ENCODE measurements around the gene SMU1. TPM values are rescaled to one million over a fixed set of nuclear protein-coding genes. Genes with fewer than 3 reads are reported as not detected.
A peak's percentile ranks its signal among the peaks of the same experiment; 100 is the strongest.

Gene SMU1
- total RNA-seq, 1 experiment from 2014 or later: 26.6 TPM

DNA sequence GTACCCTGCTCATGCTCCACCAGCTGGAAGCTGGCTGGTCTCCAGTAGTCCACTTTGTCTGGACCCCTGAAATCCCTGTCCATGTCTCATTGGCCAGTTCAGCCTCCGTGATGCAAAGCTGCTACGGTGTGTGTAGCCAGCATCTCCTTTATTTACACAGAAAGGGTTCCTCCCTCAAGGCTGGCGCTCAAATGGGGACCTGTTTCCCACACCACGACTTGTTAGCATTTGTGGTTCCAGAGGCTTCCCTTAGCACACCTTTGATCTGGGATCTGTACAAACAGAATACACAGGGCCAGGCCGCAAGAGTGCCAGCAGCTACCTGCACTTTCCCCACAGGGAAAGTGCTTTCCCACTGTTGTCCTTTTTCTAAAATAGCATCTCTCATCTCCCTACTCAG lies 5.7 kb upstream of the SMU1 start:
- H3K27me3 ChIP-seq: no peaks in the 10 kb centered on the region
- H3K9me3 ChIP-seq: no peaks in the 10 kb centered on the region
- H3K36me3 ChIP-seq: no peaks in the 10 kb centered on the region
- no peak overlapping the region for H3K4me3 ChIP-seq
- DNase-seq: no peak

DNA sequence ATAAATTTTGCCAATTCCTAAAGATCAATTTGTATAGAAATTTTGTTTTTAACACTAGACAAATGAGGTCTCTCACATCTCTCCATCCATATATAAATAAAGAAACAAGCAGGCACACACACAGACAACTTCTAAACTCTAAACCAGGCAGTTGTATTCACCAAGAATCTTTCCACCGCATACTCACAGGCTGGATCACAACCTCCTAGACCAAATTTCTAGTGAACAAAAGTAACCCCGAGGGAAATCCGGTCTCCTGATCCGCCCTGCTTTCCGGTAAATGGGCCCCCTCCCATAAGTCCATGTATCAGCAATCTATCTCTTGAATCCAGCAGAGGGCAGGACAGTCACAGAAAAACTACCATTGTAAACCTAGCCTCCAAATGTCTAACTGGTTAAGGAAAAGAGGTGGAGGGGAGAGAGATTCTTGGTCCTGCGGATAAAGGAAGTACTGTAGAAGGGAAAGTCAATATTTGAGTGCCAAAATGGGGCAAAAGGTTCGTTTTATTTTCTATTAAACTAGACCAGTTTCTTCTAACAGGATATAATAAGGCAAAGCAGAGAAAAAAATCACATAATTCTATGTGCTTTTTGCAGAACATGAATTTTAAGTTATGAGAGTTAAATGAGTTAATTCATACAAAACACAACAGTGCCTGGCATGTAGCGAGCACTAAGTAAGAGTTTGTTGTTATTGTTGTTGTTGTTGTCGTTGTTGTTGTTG lies 4.8 kb upstream of the SMU1 start:
- H3K9me3 ChIP-seq: no peaks in the 10 kb centered on the region
- H3K36me3 ChIP-seq: no peaks in the 10 kb centered on the region; the same call in 1 of the 2 replicates
- peak; percentile 52 for DNase-seq
- no peak overlapping the region for H3K4me3 ChIP-seq
- no peaks in the 10 kb centered on the region for H3K27me3 ChIP-seq

DNA sequence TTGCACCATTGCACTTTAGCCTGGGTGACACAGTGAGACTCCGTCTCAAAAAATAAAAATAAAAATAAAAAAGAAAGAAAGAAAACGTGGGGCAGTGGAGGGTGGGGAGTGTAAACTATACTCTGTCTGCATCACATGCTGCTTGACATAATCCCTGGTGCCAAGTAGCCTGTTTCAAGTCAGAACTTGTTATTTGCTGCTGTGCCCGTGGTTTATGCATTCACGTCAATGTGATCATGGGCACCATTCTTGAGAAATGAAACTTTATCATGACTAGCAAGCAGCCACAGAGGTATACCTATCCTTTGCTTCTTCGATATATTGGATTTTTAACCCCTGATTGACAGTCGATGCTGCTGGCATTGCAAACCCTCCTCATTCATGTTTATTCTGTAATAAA lies 4.1 kb upstream of the SMU1 start:
- no peak overlapping the region for H3K4me3 ChIP-seq
- no peaks in the 10 kb centered on the region for H3K9me3 ChIP-seq
- no peaks in the 10 kb centered on the region for H3K27me3 ChIP-seq
- no peaks in the 10 kb centered on the region; the same call in 1 of the 2 replicates for H3K36me3 ChIP-seq
- DNase-seq: no peak

DNA sequence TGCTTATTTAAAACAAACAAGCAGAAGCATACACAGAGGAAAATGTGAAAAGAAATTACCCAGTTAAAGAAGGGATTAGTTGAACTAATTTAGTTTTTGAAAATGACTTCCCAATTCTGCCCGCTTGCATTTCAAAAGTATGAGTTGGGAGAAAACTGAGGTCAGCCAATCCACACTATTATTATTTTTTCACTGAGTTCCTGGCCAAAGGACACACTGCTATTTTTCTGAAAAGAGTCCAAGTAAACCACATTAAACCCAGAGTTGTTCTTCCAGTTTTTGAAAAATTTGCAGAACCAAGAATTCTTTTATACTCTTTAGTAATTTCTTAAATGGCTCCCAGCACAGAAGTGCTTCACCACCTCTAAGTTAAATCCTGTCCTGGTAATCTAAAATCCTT lies 7.5 kb downstream of the SMU1 start:
- no peak overlapping the region for H3K4me3 ChIP-seq
- H3K9me3 ChIP-seq: no peaks in the 10 kb centered on the region
- H3K27me3 ChIP-seq: no peaks in the 10 kb centered on the region
- DNase-seq: no peak
- peaks cover 45% of the 10 kb centered on the region for H3K36me3 ChIP-seq

DNA sequence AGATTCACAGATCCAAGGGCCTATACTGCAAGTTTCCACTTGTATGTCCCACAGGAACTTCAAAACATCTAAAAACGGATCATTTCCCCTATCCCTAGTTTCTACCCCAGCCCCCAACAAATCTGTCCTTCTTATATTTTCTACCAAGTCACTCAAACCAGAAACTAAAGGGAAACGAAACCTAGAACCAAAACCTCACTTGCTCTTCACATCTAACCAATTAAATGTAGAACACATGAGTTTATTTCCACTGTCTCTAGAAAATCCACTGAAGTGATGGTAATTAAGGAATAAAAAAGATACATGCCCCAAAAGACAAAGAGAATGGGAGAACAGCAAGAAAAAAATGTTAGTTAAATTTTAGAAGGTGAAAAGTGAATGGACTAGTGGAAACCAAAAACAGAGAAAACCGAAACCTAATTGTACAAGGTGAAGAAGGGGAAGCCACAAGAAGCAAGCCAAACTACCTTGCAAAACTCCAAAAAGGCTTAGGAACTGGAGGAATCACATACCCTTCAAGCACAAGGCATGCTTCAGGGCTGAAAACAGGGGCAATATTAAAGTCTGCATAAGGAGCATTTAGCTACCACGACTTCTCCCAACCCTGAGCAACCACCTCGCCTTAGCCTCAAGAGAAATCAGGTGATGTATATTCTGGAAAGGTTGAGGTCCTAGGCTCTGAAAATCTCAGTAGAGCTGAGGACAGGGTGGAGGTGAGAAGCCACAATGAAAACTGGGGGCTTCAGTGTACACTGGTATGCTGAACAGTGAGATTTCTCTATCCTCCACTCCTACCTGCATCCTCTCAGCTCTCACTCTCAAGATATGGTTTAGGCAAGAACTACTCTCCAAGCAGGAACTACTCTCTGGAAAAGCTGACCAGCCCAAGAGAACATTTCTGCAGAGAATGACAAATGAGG lies 11.1 kb downstream of the SMU1 start:
- Histone ChIP-seq H3K4me3 (no peak overlapping the region), H3K27me3 (no peaks in the 10 kb centered on the region), H3K9me3 (no peaks in the 10 kb centered on the region), H3K36me3 (peaks cover 45% of the 10 kb centered on the region)
- DNase-seq: no peak

DNA sequence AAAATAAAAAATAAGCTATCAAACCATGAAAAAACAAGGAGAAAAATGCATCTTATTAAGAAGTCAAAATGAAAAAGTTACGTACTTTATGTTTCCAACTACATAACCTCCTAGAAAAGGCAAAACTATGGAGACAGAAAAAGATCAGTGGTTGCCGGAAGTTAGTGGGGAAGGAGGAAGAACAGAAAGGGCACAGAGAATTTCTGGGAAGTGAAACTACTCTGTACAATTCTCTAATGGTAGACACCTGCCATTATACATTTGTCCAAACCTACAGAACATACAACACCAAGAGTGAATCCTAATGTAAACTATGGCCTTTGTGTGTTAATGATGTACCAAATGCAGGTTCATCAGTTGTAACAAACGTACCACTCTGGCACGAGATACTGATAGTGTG lies 25.3 kb downstream of the SMU1 start:
- Histone ChIP-seq H3K36me3 (peaks cover 44% of the 10 kb centered on the region), H3K9me3 (no peaks in the 10 kb centered on the region), H3K4me3 (no peak overlapping the region), H3K27me3 (no peaks in the 10 kb centered on the region)
- DNase-seq: no peak

DNA sequence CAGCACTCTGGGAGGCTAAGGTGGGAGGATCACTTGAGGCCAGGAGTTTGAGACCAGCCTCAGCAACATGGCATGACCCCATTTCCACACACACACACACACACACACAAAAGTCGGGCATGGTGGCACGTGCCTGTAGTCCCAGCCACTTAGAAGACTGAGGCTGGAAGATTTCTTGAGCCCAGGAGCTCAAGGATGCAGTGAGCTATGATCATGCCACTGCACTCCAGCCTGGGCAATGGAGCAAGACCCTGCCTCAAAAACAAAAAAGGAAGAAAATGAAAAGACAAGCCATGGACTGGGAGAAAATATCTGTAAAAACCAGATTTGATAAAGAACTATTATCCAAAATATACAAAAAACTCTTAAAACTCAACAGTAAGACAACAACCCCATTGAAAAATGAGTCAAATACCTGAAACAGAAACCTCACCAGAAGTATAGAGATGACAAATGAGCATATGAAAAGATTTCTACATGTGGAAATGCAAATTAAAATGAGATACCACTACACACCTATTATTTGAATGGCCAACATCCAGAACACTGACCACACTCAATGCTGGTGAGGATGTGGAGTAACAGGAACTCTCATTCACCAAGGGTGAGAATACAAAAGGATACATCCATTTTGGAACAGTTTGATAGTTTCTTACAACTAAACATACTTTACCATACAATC lies 26.7 kb downstream of the SMU1 start:
- Histone ChIP-seq H3K9me3 (no peaks in the 10 kb centered on the region), H3K4me3 (no peak overlapping the region), H3K27me3 (no peaks in the 10 kb centered on the region), H3K36me3 (peaks cover 39% of the 10 kb centered on the region)
- DNase-seq: no peak

DNA sequence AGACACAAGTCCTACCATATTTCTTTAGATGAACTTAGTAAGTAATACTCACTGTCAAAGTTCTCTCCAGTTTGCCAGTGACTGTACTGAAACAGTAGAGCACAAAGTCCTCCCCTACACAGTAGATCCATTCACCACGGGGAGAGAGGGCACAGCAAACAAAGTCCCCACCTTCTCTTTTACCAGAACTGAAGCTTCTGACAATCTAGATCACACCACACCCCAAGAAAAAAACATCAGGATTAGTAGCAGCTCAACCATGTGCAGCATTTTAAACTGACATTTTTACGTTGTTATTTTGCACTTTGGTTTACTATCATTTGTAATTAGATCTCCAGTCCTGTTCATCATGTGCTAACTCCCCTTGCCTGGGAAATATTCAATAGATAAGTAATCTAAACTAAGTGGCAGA lies 28.4 kb downstream of the SMU1 start:
- no peak overlapping the region for H3K4me3 ChIP-seq
- H3K36me3 ChIP-seq: peaks cover 28% of the 10 kb centered on the region
- H3K9me3 ChIP-seq: no peaks in the 10 kb centered on the region
- no peak for DNase-seq
- no peaks in the 10 kb centered on the region for H3K27me3 ChIP-seq

DNA sequence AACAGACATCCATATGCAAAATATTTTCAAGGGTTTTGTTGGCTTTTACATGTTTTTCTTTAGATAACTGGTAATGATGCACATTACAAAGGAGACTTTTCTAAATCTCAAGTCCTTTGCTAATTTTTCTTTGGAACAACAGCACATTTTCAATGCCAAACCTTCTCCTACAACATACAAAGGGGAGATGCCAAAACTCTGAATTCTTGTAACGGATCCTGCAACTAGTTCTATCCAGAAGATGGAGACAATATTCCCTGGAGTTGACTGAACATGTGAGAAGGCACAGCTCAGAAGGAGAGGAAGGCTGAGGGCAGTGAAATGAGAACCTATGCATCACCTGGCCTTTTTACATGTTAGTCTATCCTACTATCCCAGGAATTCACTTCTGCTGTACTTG lies 30.4 kb downstream of the SMU1 start:
- H3K9me3 ChIP-seq: no peaks in the 10 kb centered on the region
- no peak overlapping the region for H3K4me3 ChIP-seq
- DNase-seq: no peak
- no peaks in the 10 kb centered on the region for H3K27me3 ChIP-seq
- H3K36me3 ChIP-seq: peaks cover 25% of the 10 kb centered on the region

DNA sequence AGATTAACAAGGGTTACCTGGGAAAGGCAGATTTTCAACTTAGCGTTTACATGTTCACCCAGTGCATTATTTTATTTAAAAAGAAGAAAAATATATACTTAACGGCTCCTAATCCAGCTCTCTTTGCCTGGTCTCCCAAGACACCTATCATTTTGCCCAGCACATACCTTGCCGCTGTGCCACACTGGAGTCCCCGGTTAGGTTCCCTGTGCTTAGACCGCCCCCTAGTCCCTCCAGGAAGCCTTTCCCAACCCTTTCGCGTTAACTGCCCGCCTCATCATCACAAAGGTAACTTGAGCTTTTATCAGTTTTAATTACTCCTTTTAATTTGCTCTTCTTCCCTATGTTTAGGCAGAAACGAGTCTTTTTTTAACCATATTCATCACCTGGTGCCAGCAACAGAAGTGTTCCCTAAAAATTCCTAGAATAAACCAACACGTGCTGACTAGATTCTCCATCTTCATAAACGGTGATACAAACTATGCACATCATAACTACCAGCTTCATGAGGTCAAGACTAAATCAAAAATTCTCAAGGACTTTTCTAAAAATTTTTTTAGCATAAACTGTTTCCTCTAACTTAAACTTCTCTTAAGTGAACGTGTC lies 31.7 kb downstream of the SMU1 start:
- Histone ChIP-seq H3K9me3 (no peaks in the 10 kb centered on the region), H3K36me3 (peaks cover 27% of the 10 kb centered on the region), H3K27me3 (no peaks in the 10 kb centered on the region), H3K4me3 (peak overlapping the region; percentile 40; the same call in 1 of the 2 replicates)
- no peak for DNase-seq

DNA sequence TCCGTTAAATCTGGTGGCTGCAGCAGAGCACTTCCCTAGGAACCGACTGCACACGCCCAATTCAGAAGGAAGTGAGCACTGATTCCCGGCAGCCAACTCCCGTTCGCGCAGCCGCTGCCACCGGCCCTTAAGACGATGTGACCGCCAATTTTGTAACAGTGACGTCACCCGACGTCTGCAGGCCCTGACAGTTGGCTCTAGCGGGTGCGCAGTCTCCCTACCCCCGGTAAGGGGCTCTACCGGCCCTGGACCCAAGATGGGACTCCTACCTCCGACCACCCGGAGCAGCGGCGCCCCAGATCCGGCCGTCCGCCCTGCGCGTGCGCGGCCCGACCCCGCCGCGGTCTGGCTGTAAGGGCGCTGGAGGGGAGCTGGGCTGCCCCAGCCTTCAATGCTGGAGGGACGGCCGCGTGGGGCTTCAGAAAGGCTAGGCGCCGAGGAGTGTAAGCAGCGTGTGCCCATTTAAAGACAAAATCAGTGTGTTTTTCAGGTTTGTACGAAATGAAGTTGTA lies 32.3 kb downstream of the SMU1 start:
- Histone ChIP-seq H3K4me3 (peak overlapping the region; percentile 40), H3K9me3 (no peaks in the 10 kb centered on the region), H3K36me3 (peaks cover 27% of the 10 kb centered on the region), H3K27me3 (no peaks in the 10 kb centered on the region)
- peak; percentile 61 for DNase-seq

DNA sequence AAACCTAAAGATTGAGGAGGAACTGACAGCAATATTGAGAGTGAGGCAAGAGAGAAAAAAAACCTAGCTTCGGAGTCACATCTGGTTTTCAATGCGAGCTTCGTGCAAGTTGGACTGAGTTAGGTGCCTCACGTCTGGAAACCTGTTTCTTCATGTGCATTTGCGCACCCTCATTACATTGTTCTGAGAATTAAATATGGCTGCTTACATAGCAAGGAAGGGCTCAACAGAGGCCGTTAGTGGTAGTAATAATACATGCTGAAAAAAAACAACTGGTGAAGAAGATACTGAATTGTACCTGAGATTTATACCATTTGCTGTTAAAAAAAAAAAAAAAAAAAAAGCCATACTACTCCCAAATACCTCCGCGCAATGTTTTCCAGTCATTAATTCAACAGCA lies 32.8 kb downstream of the SMU1 start:
- no peak for DNase-seq
- Histone ChIP-seq H3K27me3 (no peaks in the 10 kb centered on the region), H3K36me3 (peaks cover 28% of the 10 kb centered on the region), H3K4me3 (no peak overlapping the region; the same call in 1 of the 2 replicates), H3K9me3 (no peaks in the 10 kb centered on the region)

DNA sequence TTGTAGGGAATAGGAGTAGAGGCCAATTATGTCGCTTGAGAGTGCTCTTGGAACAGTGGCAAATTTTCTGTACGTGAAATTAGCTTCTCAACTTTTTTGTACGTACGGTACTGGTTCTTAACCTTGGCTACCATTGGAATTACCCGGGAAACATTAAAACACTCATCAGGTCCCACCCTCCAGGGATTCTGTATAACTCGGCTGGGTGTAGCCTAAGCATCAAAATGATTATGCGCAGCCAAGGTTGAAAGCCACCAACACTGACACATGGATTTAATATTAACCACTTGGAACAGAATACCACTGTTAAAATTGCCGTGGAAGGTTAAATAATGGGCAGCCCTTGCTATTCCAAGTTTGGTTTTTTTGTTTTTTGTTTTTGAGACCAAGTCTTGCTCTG lies 34.0 kb downstream of the SMU1 start:
- Histone ChIP-seq H3K4me3 (no peak overlapping the region), H3K36me3 (peaks cover 28% of the 10 kb centered on the region), H3K27me3 (no peaks in the 10 kb centered on the region), H3K9me3 (no peaks in the 10 kb centered on the region)
- DNase-seq: no peak

DNA sequence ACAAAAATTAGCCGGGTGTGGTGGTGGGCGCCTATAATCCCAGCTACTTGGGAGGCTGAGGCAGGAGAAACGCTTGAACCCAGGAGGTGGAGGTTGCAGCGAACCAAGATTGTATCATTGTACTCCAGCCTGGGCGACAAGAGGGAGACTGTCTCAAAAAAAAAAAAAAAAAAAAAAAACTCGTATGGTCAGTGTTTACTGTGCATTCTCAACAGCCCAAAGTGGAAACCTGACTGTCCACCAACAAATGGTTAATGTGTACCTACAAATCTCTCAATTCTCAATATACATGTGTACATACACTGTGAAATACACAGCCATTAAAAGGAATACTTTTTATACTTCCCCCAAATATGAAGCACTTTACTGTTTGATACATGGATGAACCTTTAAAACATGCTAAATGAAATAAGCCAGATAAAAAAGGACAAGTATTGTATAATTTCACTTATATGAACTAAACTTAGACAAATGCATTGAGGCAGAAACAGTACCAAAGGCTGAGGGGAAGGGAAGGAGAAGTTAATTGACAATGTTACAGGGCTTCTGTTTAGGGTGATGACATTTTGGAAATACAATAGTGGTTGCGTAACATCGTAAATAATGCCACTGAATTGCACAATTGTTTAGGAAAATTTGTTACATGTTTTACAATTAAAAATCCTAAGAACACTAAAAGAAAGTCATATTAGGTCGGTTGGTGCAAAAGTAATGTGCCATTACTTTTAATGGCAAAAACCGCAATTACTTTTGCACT lies 34.9 kb downstream of the SMU1 start:
- H3K9me3 ChIP-seq: no peaks in the 10 kb centered on the region
- H3K4me3 ChIP-seq: no peak overlapping the region
- peaks cover 32% of the 10 kb centered on the region for H3K36me3 ChIP-seq
- no peak for DNase-seq
- no peaks in the 10 kb centered on the region for H3K27me3 ChIP-seq

DNA sequence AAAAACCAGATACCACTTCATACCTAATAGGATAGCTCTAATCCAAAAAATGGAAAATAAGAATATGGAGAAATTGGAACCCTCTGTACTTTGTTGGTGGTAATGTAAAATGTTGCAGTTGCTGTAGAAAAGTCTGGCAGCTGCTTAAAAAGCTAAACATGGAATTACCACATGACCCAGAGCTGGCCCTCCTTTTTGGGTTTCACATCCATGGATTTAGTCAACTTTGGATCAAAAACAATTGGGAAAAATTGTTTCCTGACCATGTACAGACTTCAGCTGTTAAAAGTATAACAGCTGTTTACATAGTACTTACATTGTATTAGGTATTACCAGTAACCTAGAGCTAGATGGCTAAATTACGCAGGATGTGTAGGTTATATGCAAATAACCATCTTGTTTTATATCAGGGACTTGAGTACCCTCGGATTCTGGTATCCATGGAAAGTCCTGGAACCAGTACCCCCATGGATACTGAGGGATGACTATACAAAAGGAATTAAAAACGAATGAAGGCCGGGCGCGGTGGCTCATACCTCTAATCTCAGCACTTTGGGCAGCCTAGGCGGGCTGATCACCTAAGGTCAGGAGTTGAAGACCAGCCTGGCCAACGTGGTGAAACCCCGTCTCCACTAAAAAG lies 35.6 kb downstream of the SMU1 start:
- no peaks in the 10 kb centered on the region for H3K9me3 ChIP-seq
- peaks cover 31% of the 10 kb centered on the region for H3K36me3 ChIP-seq
- no peaks in the 10 kb centered on the region for H3K27me3 ChIP-seq
- no peak overlapping the region for H3K4me3 ChIP-seq
- DNase-seq: no peak

DNA sequence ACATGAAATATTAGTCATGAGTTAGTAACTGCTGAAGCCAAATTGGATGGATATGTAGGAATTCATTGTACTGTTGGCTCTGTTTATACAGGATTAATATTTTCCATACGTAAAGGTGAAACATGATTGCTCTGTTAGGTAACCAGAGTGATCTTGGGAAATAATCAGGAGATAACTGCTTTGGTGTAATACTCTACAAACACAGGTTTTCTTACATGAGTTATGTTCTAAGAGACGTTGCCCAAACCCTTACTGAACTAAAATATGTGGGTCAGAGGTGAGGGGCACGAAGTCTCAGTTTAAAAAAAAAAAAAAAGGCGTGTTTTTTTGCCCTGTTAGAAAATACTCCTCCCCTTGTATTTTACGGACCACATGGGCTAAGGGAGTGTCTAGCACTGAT lies 43.6 kb downstream of the SMU1 start:
- Histone ChIP-seq H3K27me3 (no peaks in the 10 kb centered on the region), H3K4me3 (no peak overlapping the region), H3K9me3 (no peaks in the 10 kb centered on the region), H3K36me3 (peaks cover 81% of the 10 kb centered on the region)
- DNase-seq: no peak
